CD4-positive, alpha-beta T cell (primary cell): ENCODE data around the gene NIM1K. TPM values are rescaled to one million over a fixed set of nuclear protein-coding genes. Genes with fewer than 3 reads are reported as not detected.

ENCODE experiments used
- ATAC-seq: fragments of 200-7000 bp; cut with Tn5 transposase; one replicate; pipeline ENCODE4 v1.10.0; 2022; ENCODE audit warnings: mild to moderate bottlenecking; ENCODE audit not compliant: poor library complexity
- CTCF ChIA-PET: fragments of 350-600 bp; sonication (Branson Sonifier 250); formaldehyde crosslinking; loops from one replicate; lab custom pipeline; 2021; ENCODE audit warnings: antibody characterized with exemption, inconsistent platforms; lab: Charles Lee
- POLR2A ChIA-PET: fragments of 350-600 bp; sonication (Branson Sonifier 250); formaldehyde crosslinking; loops from one replicate; lab custom pipeline; 2021; ENCODE audit warnings: antibody characterized with exemption, inconsistent platforms; lab: Charles Lee
- DNase-seq, 14 experiments: peaks; one replicate each; pipeline ENCODE4 v3.0.0-alpha.2; 2013 to 2020; ENCODE audit warnings: mixed read lengths in 2 of 14
- H3K27ac ChIP-seq, 2 donors: one replicate each; pipeline versions ENCODE4 v1.5.1 to v1.7.0; 2013; ENCODE audit warnings: low read length in 2 of 2, low read depth in 1 of 2, mild to moderate bottlenecking in 1 of 2
- H3K27me3 ChIP-seq, 2 experiments: 1 replicate in 1 of 2; 2 replicates in 1 of 2; pipeline versions ENCODE4 v1.6.1 to v1.7.0; 2013; ENCODE audit warnings: low read length in 2 of 2, control low read depth in 1 of 2, mild to moderate bottlenecking in 1 of 2, moderate library complexity in 1 of 2; ENCODE audit not compliant: insufficient read depth in 2 of 2, control insufficient read depth in 1 of 2
- H3K36me3 ChIP-seq: one replicate; pipeline ENCODE4 v1.6.1; 2013; ENCODE audit warnings: low read length, control low read depth; ENCODE audit not compliant: insufficient read depth
- H3K4me1 ChIP-seq: one replicate; pipeline ENCODE4 v1.6.1; 2013; ENCODE audit warnings: low read length, control low read depth; ENCODE audit not compliant: insufficient read depth
- H3K4me3 ChIP-seq: one replicate; pipeline ENCODE4 v1.5.1; 2013; ENCODE audit warnings: mild to moderate bottlenecking, low read length, moderate library complexity
- H3K9me3 ChIP-seq, 2 experiments: 1 replicate in 1 of 2; 2 replicates in 1 of 2; pipeline versions ENCODE4 v1.6.1 to v1.7.0; 2013; ENCODE audit warnings: low read length in 2 of 2, mild to moderate bottlenecking in 2 of 2, control low read depth in 1 of 2, moderate library complexity in 1 of 2; ENCODE audit not compliant: control insufficient read depth in 1 of 2, insufficient read depth in 1 of 2
- H3K27ac Mint-ChIP-seq: one replicate; pipeline ENCODE4 v1.8.0; 2020; ENCODE audit warnings: mixed read lengths
- H3K27me3 Mint-ChIP-seq: one replicate; pipeline ENCODE4 v1.8.0; 2021; ENCODE audit warnings: mixed read lengths
- H3K36me3 Mint-ChIP-seq: one replicate; pipeline ENCODE4 v1.8.0; 2021; ENCODE audit warnings: low read depth, mixed read lengths
- H3K4me1 Mint-ChIP-seq: one replicate; pipeline ENCODE4 v1.8.0; 2021; ENCODE audit warnings: low read depth, mixed read lengths
- H3K4me3 Mint-ChIP-seq: one replicate; pipeline ENCODE4 v1.8.0; 2020; ENCODE audit warnings: mild to moderate bottlenecking, mixed read lengths
- H3K9me3 Mint-ChIP-seq: one replicate; pipeline ENCODE4 v1.8.0; 2020; ENCODE audit warnings: mixed read lengths
- CTCF ChIP-seq: fragments of 200-600 bp; IDR thresholded peaks from one replicate; pipeline ENCODE4 v1.8.0; 2022; ENCODE audit warnings: antibody characterized with exemption, mild to moderate bottlenecking
- intact Hi-C, 2 experiments: fragments of 100-400 bp; cut with DNase I in 1 of 2; cut with micrococcal nuclease in 1 of 2; formaldehyde crosslinking; loops; one replicate each; pipeline versions ENCODE4 v1.15.1 to v1.9.0; 2023 to 2025; cut with DNase I, micrococcal nuclease
- total RNA-seq, 174 experiments: library from RNA in 2 of 174; stranded (reverse) in 2 of 174; gene quantifications; one replicate each; pipeline ENCODE4 v1.2.3 and lab custom pipeline; 2021 to 2026

NIM1K gene
- total RNA-seq, 2 experiments from 2014 or later = 0.08 to 0.44 TPM

DNA sequence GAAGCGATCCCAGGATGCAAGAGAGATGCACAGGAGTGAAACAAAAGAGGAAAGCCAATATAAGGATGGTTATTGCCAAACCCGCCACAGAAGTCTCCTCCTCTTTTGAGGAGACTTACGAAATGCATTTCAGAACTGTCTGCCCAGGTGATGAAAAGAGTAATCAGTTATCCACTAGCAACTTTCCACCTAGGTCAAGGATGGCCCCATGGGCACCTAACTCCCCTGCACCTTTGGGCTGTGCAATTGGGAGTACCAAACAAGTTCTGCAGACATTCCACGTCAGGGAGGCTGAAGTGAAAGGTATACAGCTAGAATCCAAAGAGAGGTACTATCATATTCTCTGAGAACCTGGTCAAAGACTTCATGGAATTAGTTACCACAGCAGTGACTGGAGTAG is 95.5 kb downstream of the NIM1K start:
- no peak for DNase-seq
- H3K27ac Mint-ChIP-seq = no peak overlapping the region
- no peaks in the 10 kb centered on the region for H3K27me3 ChIP-seq
- H3K36me3 ChIP-seq = peaks cover 31% of the 10 kb centered on the region
- no peak overlapping the region for H3K4me3 ChIP-seq
- H3K4me1 ChIP-seq = no peaks in the 10 kb centered on the region
- H3K27ac ChIP-seq = no peak overlapping the region
- intact Hi-C loops = no loop called here
- POLR2A ChIA-PET = interaction anchor here (0.8 kb wide), 1 partner anchor 167 kb away, joined by 3 read pairs; the partner anchor contains the start of gene ZNF131
- H3K27me3 Mint-ChIP-seq = no peaks in the 10 kb centered on the region
- CTCF ChIA-PET = no interaction called here
- no peak for ATAC-seq
- H3K9me3 ChIP-seq = no peaks in the 10 kb centered on the region
- no peak overlapping the region for H3K4me3 Mint-ChIP-seq
- no peak for TF ChIP-seq CTCF
- no peaks in the 10 kb centered on the region for H3K4me1 Mint-ChIP-seq
- no peaks in the 10 kb centered on the region for H3K9me3 Mint-ChIP-seq
- H3K36me3 Mint-ChIP-seq = peaks cover 54% of the 10 kb centered on the region

GRCh38 chr5:43288269-43288831 is 96.3 kb downstream of the NIM1K start:
- CTCF ChIA-PET = no interaction called here
- intact Hi-C loops = no loop called here
- no peak for TF ChIP-seq CTCF
- H3K36me3 ChIP-seq = peaks cover 40% of the 10 kb centered on the region
- Mint-ChIP-seq H3K27me3 (no peaks in the 10 kb centered on the region), H3K4me1 (no peaks in the 10 kb centered on the region), H3K27ac (no peak overlapping the region), H3K4me3 (no peak overlapping the region), H3K9me3 (no peaks in the 10 kb centered on the region), H3K36me3 (peaks cover 61% of the 10 kb centered on the region)
- POLR2A ChIA-PET = no interaction called here
- no peaks in the 10 kb centered on the region for H3K4me1 ChIP-seq
- H3K9me3 ChIP-seq = no peaks in the 10 kb centered on the region
- H3K27ac ChIP-seq = no peak overlapping the region
- DNase-seq (no peak), ATAC-seq (no peak)
- no peak overlapping the region for H3K4me3 ChIP-seq
- no peaks in the 10 kb centered on the region for H3K27me3 ChIP-seq

DNA sequence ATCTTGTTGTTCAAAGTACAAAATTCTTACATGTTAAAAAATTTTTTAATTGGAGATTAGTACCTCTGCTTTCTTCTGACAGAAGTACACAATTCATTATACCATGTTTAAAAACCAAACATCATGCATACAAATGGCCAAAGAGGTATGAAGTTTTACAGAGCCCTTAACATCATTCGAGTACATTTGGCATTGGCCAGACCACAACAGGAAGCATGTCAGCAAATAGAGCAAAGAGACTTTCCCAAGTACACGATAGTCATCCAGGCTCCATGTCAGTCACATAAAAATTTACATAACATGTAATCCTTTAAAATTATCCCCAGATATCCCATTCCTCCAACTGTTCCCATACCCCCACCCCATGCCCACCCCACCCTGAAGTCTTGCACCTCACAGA is 98.7 kb downstream of the NIM1K start:
- peaks cover 81% of the 10 kb centered on the region for H3K36me3 Mint-ChIP-seq
- ATAC-seq (no peak), DNase-seq (no peak)
- Histone ChIP-seq H3K9me3 (no peaks in the 10 kb centered on the region), H3K27me3 (no peaks in the 10 kb centered on the region), H3K36me3 (peaks cover 62% of the 10 kb centered on the region), H3K4me3 (no peak overlapping the region), H3K27ac (no peak overlapping the region), H3K4me1 (no peaks in the 10 kb centered on the region)
- intact Hi-C loops = no loop called here
- ChIA-PET POLR2A (no interaction called here), CTCF (no interaction called here)
- H3K27me3 Mint-ChIP-seq = no peaks in the 10 kb centered on the region
- no peaks in the 10 kb centered on the region for H3K9me3 Mint-ChIP-seq
- no peak overlapping the region for H3K27ac Mint-ChIP-seq
- no peaks in the 10 kb centered on the region for H3K4me1 Mint-ChIP-seq
- H3K4me3 Mint-ChIP-seq = no peak overlapping the region
- no peak for TF ChIP-seq CTCF
